Measurements from ENCODE around the gene STX8.

The STX8 gene

GRCh38 chr17:9219631-9220397, 355.8 kb downstream of the STX8 start:
- no peak for DNase-seq

DNA sequence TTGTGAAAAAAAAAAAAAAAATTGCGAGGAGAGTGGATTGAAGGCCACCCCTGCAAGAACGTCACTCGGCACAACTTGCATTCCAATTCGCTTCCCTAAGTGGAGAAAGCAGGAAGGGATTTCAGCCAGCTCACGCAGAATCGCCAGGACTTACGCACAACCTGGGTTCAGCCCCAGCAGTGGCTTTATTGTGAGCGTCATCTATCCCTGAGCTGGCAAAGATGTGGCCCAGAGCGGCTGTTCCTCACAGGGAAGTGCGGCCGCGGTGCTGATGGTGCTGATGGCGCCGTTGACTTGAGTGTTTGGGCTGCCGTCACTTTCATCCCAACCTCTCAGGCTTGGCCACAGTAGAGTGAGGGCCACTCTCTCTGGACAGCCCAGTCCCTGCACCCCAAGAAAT, 356.7 kb downstream of the STX8 start:
- DNase-seq, result no peak

- no peak for DNase-seq
Measured at GRCh38 chr17:9218064-9218635, 357.5 kb downstream of the STX8 start.

GRCh38 chr17:9217151-9218056, 358.2 kb downstream of the STX8 start:
- no peak for DNase-seq

DNA sequence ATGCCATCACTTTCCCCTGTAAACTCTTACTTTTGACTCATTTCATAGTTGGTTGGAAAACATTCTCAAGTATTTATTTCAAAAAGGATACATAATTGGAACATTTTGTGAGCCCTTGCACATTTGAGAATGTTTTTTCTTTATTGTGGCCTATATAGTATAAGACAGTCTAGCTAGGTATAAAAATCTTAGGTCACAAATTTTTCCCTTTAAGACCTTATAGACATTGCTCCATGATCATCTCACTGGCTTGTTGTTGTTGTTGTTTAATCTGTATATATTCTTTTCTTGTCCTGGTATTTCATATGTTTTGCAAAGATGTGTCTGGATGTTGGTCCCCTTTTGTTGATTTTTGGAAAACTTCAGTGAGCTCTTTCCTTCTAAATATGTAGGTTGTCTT, 360.2 kb downstream of the STX8 start:
- no peak for DNase-seq

DNA sequence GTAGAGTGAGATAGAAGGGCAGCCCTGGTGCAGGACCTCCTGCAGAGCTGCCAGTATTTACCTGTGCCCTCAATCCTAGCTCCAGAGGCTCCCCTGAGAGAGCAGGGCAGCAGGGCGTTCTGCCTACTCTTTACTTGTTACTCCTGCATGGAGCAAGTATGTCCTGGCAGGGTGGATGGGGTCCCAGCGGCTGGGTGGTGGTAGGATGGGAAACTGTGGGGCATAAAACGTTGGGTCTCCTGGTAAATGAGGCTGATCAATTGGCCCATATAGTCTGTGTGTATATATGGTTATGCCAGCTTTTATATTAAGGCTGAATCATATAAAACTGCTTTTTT, 362.3 kb downstream of the STX8 start:
- DNase-seq, result no peak

- DNase-seq, result no peak
Measured at GRCh38 chr17:9212376-9213302, 363.0 kb downstream of the STX8 start.

GRCh38 chr17:9211133-9211765, 364.4 kb downstream of the STX8 start:
- no peak for DNase-seq

- no peak for DNase-seq
Measured at GRCh38 chr17:9209781-9210370, 365.7 kb downstream of the STX8 start.

GRCh38 chr17:9209347-9209746, 366.3 kb downstream of the STX8 start:
- DNase-seq, result no peak

DNA sequence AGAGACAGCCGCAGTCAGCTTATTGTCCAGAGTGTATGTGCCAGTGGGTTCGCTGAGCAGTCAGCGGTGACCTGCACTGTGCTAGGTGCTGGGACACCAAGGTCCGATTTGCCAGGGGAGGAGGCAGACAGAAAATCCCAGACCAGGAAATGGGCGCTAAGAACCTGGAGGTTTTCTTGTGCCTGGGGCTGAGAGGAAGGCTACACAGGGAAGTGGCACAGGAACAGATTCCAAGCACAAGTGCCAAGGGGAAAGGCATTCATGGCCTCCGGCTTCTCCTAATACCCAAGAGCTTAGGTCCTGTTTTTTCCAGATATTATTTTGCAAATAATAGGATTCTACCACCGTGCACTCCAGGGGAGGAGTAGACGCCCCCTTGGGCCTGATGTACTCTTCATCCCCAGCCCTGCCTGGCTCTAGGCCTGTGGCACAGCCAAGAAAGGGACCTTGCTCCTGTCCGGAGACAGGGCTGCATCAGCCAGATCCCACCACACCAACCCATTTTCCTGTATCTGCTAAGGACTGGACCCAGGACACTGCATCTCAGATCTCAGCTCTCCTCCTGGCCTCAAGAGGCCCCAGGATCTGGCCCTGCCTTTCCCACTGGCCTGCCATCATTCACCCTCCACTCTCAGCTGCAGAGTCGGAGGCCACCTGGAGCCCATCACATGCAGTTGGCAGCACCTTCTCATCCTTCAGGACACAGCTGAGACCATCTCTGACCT, 367.1 kb downstream of the STX8 start:
- no peak for DNase-seq

DNA sequence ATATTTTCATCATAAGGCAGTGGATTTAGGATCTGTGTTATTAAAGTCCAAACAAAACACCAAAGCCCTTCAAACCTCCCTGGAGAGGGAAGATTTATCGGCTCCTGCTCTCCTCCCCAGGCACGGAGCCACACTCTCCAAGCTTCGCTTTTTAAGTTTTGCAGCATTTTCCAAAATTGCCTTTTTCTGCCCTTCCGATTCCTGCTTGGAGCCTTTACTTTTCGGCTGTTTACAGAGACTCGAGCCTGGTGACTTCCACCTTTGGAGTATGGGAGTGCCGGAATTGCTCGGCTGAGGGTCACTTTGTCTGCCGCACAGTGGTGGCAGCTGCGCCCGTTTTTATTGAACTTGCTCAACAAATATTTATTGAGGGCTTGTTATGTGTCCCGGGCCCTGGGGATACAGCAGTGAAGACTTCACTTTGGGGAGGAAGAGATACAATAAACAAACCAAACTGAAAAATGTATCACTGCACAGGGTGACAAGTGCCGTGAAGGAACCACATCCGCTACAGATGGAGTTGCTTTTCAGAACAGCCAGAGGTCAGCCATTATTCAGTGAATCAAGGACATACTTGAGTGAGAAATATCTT, 368.8 kb downstream of the STX8 start:
- DNase-seq, result no peak

DNA sequence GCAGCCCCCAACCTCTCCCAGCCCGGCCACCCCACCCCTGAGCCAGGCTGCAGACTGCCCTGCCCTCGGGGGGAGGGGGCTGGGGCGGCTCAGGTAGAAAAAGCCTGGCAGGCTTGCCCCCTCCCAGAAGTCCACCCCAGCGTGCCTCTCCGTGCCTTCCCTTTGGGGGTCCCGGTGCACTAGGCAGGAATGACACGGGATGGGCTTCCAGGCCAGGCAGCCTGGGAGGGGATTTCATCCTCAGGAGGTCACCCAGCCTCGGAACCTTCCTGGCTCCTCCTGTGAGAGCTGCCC, 369.3 kb downstream of the STX8 start:
- DNase-seq, result no peak

DNA sequence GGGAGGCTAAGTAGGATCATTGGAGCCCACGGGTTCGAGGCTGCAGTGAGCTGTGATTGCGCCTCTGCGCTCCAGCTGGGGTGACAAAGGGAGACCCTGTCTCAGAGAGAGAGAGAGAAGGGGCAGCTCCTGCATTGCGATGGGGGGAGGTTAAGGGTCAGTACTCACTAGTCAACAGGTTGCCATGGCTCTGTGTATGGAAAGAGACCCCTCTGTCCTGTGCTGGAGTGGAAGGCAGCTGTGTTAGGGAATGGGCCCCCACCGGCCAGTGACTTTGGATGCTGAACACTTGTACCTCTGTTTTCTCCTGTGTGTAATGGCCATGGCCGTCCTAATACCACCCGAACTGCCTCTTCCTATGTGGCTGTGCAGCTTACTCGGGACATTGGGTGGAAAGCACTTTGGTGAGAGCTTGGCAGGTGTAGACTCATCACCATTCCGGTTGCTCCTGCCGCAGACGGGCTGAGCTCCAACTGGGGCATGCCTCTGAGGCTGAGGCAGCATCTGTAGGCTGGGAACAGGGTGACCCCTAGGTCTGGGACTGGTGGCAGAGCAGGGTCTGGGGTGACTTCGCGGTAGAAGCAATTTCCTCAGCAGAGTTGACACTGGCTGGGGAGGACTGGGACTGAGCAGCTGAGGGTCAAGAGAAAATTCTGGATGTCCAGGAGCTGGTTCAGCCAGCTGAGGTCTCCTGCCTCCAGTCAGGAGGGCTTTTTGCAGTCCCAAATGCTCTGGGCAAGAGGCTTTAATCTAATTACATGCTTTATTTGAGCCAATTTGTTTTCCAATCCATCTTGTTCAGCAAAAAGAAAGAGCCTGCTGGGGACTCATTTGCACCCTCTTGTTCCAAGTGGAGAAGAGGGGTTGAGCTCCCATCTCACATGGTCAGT, 369.9 kb downstream of the STX8 start:
- DNase-seq, result no peak

GRCh38 chr17:9204637-9205329, 370.8 kb downstream of the STX8 start:
- DNase-seq, result no peak

DNA sequence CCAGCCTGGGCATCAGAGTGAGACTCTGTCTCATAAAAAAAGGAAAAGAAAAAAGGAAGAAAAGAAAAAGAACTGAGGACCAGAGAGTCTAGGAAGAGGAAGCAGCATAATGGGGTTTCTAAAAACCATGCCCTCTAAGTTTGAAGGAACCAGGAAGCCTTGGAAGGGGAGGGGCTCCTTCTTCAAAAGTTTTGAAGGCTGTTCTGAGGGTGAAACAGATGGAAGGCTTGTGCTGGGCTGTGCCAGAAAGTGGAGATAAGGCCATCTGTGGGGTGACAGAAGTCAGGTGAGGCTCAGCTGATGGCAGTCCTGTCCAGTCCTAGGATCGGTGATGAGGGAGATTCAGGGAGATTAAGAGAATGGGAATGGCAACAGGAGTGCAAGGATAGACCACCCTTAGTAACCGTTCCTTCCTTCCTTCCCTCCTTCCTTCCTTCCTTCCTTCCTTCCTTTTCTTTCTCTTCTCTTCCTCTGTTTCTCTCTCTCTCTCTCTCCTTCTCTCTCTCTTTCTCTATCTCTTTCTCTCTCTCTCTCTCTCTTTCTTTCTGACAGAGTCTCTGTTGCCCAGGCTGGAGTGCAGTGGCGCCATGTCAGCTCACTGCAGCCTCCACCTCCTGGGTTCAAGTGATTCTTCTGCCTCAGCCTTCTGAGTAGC, 371.7 kb downstream of the STX8 start:
- DNase-seq, result no peak

GRCh38 chr17:9202532-9202931, 373.1 kb downstream of the STX8 start:
- DNase-seq, result no peak

DNA sequence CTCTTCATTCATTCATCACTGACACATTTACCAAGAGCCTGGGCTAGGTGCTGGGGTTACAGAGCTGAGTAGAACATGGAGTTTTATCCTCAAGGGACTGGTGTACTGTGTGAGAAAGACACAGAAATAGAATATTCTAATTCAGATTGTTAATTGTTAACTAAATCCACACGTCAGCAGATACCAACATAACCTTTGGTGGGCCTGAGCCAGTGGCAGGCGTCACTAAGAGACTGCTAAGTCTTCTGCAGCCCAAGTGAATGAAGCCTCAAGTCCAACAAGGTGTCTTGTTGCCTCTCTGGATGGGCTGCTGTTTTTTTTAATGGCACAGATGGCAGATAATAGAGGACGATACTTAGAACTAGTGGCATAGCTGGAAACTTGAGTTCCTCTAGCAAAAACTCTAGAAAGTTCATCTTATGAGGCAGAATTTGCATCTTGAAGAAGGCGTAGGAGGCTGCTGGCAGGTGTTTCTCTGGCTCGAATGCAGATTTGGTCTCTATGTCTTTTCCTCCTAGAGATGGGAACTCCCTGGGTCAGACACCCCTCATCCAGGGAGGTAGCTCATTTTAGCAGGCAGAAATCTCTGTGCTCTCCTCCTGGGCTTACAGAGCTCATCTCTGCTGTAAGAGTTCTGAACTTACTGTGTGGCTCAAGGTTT, 374.8 kb downstream of the STX8 start:
- no peak for DNase-seq
